SK-N-SH treated with all-trans-retinoic acid at 6 μM for 48 hours (cell line): ENCODE measurements around the gene AGAP1.

Experiments used
- ZC3H10 ChIP-seq: fragments of 250-450 bp; sonication (Bioruptor Pico); IDR thresholded peaks from 2 replicates; pipeline ENCODE4 v1.5.1; 2021; ENCODE audit warnings: mild to moderate bottlenecking, moderate library complexity
- ZFP30 ChIP-seq: fragments of 450-650 bp; formaldehyde crosslinking; IDR thresholded peaks from 2 replicates; pipeline ENCODE4 v1.5.0; 2022; ENCODE audit warnings: mild to moderate bottlenecking, moderate library complexity
- ZNF565 ChIP-seq: fragments of 450-650 bp; formaldehyde crosslinking; conservative IDR thresholded peaks from 2 replicates; pipeline ENCODE4 v1.5.0; 2020; ENCODE audit warnings: low read depth, mild to moderate bottlenecking, moderate library complexity
- TF ChIP-seq, protein P1 (sequence below): fragments of 250-450 bp; sonication (Bioruptor Pico); IDR thresholded peaks from 2 replicates; pipeline ENCODE4 v1.5.1; 2021; ENCODE audit warnings: mild to moderate bottlenecking, moderate library complexity

DNA sequence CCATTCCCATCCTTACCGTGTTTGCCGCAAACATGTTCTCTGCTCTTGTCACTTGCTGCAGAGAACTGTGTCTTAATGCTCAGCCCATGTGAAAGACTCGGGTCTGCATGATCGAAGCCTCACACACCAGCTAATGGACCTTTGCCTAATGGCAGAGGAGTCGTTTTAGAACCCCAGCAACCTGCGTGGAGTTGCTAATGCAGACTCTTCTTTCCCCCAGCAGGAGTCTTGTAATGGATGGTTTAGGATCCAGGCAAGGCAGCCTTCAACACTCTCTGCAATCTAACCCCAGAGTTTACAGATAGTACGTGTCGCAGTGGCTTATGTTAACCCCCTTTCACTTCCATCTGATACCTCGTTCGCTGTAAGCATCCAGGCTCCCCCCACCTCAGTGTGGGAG, 316.4 kb downstream of the AGAP1 start:
- TF ChIP-seq ZC3H10 (no peak), ZNF565 (CRISPR knock-in tag) (no peak), ZFP30 (no peak)
- TF ChIP-seq, protein P1, sequence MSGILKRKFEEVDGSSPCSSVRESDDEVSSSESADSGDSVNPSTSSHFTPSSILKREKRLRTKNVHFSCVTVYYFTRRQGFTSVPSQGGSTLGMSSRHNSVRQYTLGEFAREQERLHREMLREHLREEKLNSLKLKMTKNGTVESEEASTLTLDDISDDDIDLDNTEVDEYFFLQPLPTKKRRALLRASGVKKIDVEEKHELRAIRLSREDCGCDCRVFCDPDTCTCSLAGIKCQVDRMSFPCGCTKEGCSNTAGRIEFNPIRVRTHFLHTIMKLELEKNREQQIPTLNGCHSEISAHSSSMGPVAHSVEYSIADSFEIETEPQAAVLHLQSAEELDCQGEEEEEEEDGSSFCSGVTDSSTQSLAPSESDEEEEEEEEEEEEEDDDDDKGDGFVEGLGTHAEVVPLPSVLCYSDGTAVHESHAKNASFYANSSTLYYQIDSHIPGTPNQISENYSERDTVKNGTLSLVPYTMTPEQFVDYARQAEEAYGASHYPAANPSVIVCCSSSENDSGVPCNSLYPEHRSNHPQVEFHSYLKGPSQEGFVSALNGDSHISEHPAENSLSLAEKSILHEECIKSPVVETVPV (CRISPR knock-in tag): no peak
